Sigmoid colon (tissue), 4 donors: ENCODE measurements around the gene FFAR2.

Source experiments
- EP300 ChIP-seq, 4 donors: sonication (generic); formaldehyde crosslinking; IDR thresholded peaks; one replicate each; pipeline ENCODE4 v1.6.1; 2017; ENCODE audit warnings: antibody characterized with exemption in 4 of 4
- POLR2A ChIP-seq, 2 donors: fragments of 450-650 bp; IDR thresholded peaks; one replicate each; pipeline ENCODE4 v1.6.1; 2016; ENCODE audit warnings: antibody characterized with exemption in 2 of 2, mild to moderate bottlenecking in 2 of 2, moderate library complexity in 2 of 2
- POLR2AphosphoS5 ChIP-seq, 4 donors: sonication (generic); formaldehyde crosslinking; IDR thresholded peaks; one replicate each; pipeline ENCODE4 v1.6.1; 2017; ENCODE audit warnings: antibody characterized with exemption in 4 of 4
- TF ChIP-seq, protein P1 (sequence below), 4 experiments: fragments of 450-650 bp in 3 of 4; fragments of 200-600 bp in 1 of 4; IDR thresholded peaks; one replicate each; pipeline ENCODE4 v1.5.1; 2016 to 2019; ENCODE audit warnings: antibody characterized with exemption in 4 of 4, mild to moderate bottlenecking in 3 of 4, moderate library complexity in 2 of 4

DNA sequence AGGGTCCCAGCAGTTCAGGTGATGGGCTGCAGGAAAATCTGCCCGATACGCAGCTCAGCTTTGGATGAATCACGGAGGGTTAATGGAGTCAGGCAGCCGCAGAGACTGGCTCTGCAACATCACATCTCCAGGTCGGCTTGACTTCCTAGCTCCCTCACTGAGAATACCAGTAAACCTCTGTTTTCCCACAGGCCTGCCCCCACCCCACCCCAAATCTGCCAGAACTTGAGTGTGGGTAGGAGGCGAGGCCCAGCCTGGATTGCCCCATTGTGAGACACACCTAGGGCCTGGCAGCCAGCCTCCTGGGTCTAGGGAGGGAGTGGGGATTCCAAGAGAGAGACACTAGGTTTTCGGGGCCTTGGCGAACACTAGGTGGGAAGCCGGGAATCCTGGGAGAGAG lies 45.9 kb downstream of the FFAR2 start:
- TF ChIP-seq, protein P1, sequence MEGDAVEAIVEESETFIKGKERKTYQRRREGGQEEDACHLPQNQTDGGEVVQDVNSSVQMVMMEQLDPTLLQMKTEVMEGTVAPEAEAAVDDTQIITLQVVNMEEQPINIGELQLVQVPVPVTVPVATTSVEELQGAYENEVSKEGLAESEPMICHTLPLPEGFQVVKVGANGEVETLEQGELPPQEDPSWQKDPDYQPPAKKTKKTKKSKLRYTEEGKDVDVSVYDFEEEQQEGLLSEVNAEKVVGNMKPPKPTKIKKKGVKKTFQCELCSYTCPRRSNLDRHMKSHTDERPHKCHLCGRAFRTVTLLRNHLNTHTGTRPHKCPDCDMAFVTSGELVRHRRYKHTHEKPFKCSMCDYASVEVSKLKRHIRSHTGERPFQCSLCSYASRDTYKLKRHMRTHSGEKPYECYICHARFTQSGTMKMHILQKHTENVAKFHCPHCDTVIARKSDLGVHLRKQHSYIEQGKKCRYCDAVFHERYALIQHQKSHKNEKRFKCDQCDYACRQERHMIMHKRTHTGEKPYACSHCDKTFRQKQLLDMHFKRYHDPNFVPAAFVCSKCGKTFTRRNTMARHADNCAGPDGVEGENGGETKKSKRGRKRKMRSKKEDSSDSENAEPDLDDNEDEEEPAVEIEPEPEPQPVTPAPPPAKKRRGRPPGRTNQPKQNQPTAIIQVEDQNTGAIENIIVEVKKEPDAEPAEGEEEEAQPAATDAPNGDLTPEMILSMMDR (IDR thresholded peaks at IDR 0.05), result no peak
- TF ChIP-seq POLR2A (IDR thresholded peaks at IDR 0.05) (no peak), EP300 (IDR thresholded peaks at IDR 0.05) (no peak), POLR2AphosphoS5 (IDR thresholded peaks at IDR 0.05) (no peak)
